GM06990 (cell line): ENCODE results near the gene AP1B1.

Experiments
- DNase-seq: peaks from one replicate; pipeline ENCODE4 v3.0.0-alpha.2; 2011; ENCODE audit not compliant: insufficient read length; ENCODE audit errors: extremely low read depth
- H3K27me3 ChIP-seq: replicated peaks from 2 replicates; pipeline ENCODE4 v1.6.0; 2011; ENCODE audit warnings: low read length; ENCODE audit not compliant: control insufficient read depth, insufficient read depth
- H3K36me3 ChIP-seq: 2 replicates; pipeline ENCODE4 v1.5.1; 2011; ENCODE audit warnings: low read length; ENCODE audit not compliant: control insufficient read depth, insufficient read depth
- H3K4me3 ChIP-seq: replicated peaks from 2 replicates; pipeline ENCODE4 v1.5.1; 2011; ENCODE audit warnings: low read depth, mild to moderate bottlenecking, control low read depth, low read length
- CTCF ChIP-seq: IDR thresholded peaks from 2 replicates; pipeline ENCODE4 v1.5.1; 2011; ENCODE audit warnings: low read length, control low read depth, mild to moderate bottlenecking, inconsistent platforms; ENCODE audit not compliant: insufficient read depth, poor library complexity, severe bottlenecking

Gene AP1B1

GRCh38 chr22:29288837-29289236 lies 99.5 kb downstream of the AP1B1 start:
- DNase-seq, result no peak
- Histone ChIP-seq H3K27me3 (no peaks in the 10 kb centered on the region), H3K36me3 (peaks cover 37% of the 10 kb centered on the region), H3K4me3 (no peak overlapping the region)
- TF ChIP-seq CTCF, result no peak

- no peak for DNase-seq
- H3K4me3 ChIP-seq, result no peak overlapping the region
- TF ChIP-seq CTCF, result no peak
- no peaks in the 10 kb centered on the region for H3K27me3 ChIP-seq
- peaks cover 25% of the 10 kb centered on the region for H3K36me3 ChIP-seq
These were observed 104.2 kb downstream of the AP1B1 start for GRCh38 chr22:29284196-29284595.

DNA sequence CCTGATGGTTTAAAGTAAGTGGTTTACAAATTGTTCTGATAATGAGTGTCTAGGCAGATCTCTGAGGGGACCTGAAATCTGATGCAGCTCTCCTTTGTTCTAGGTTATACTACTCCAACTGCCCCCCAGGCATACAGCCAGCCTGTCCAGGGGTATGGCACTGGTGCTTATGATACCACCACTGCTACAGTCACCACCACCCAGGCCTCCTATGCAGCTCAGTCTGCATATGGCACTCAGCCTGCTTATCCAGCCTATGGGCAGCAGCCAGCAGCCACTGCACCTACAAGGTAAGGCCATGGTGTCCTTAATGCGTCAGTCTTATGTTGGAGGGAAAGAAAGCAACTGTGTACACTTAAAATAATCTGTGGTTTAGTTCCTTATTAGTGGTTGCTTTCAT lies 110.4 kb downstream of the AP1B1 start:
- Histone ChIP-seq H3K4me3 (no peak overlapping the region), H3K36me3 (peaks cover 18% of the 10 kb centered on the region), H3K27me3 (no peaks in the 10 kb centered on the region)
- TF ChIP-seq CTCF, result no peak
- no peak for DNase-seq
